Panc1 (cell line): Measurements from ENCODE around the gene MIER3. TPM values are rescaled to one million over a fixed set of nuclear protein-coding genes. Genes with fewer than 3 reads are reported as not detected.

Experiments
- ATAC-seq: fragments of 200-7000 bp; cut with Tn5 transposase; 2 replicates; pipeline ENCODE4 v1.9.1; 2020; ENCODE audit warnings: mild to moderate bottlenecking, moderate library complexity
- BruUV-seq: library from RNA; stranded (reverse); fragments of 400-500 nt; replicated peaks from 2 replicates; lab custom pipeline; 2021; lab: Mats Ljungman, UMichigan
- CTCF ChIA-PET: fragments of 300-600 bp; sonication (Branson Sonifier 250); formaldehyde crosslinking; loops from one replicate; lab custom pipeline; 2022; ENCODE audit warnings: antibody characterized with exemption; lab: Charles Lee
- POLR2A ChIA-PET: fragments of 300-600 bp; sonication (Branson Sonifier 250); formaldehyde crosslinking; loops from one replicate; lab custom pipeline; 2022; ENCODE audit warnings: antibody characterized with exemption; lab: Charles Lee
- DNase-seq: peaks from one replicate; pipeline ENCODE4 v3.0.0-alpha.2; 2010; ENCODE audit warnings: low read depth, low spot score
- H3K27ac ChIP-seq: 2 replicates; pipeline ENCODE4 v1.5.1; 2011; ENCODE audit warnings: mild to moderate bottlenecking, low read length, inconsistent platforms
- H3K27me3 ChIP-seq: fragments of 200-500 bp; sonication (Bioruptor generic); 2 replicates; pipeline ENCODE4 v1.6.0; 2014; ENCODE audit warnings: low read length, inconsistent platforms; ENCODE audit not compliant: control insufficient read depth, insufficient read depth
- H3K36me3 ChIP-seq: fragments of 200-500 bp; sonication (Bioruptor generic); 2 replicates; pipeline ENCODE4 v1.5.1; 2014; ENCODE audit warnings: inconsistent platforms, mild to moderate bottlenecking, low read length, moderate library complexity; ENCODE audit not compliant: control insufficient read depth, insufficient read depth
- H3K4me1 ChIP-seq: 2 replicates; pipeline ENCODE4 v1.5.1; 2011; ENCODE audit warnings: inconsistent platforms, mild to moderate bottlenecking, low read length, moderate library complexity; ENCODE audit not compliant: control insufficient read depth, insufficient read depth
- H3K4me3 ChIP-seq, 2 experiments: 2 replicates each; pipeline ENCODE4 v1.5.1; 2011 to 2012; ENCODE audit warnings: low read depth in 2 of 2, low read length in 2 of 2, mild to moderate bottlenecking in 2 of 2, inconsistent platforms in 1 of 2, moderate library complexity in 1 of 2
- H3K9me3 ChIP-seq: fragments of 200-500 bp; sonication (Bioruptor generic); 2 replicates; pipeline ENCODE4 v1.5.1; 2014; ENCODE audit warnings: low read depth, mild to moderate bottlenecking, inconsistent platforms, low read length, moderate library complexity; ENCODE audit not compliant: control insufficient read depth, insufficient read depth
- POLR2AphosphoS5 ChIP-seq: IDR thresholded peaks from 2 replicates; pipeline ENCODE4 v1.6.1; 2012; ENCODE audit warnings: mild to moderate bottlenecking, low read depth, low read length, moderate library complexity
- REST ChIP-seq, 2 experiments: IDR thresholded peaks; 2 replicates each; pipeline ENCODE4 v1.6.1; 2011 to 2012; ENCODE audit warnings: low read depth in 2 of 2, control low read depth in 1 of 2, low read length in 1 of 2, mild to moderate bottlenecking in 1 of 2, moderate library complexity in 1 of 2; ENCODE audit not compliant: insufficient read depth in 1 of 2
- SIN3A ChIP-seq: IDR thresholded peaks from 2 replicates; pipeline ENCODE4 v1.6.1; 2012; ENCODE audit warnings: low read depth, mild to moderate bottlenecking, low read length, moderate library complexity, borderline replicate concordance; ENCODE audit not compliant: insufficient read depth
- TCF7L2 ChIP-seq: IDR thresholded peaks from 2 replicates; pipeline ENCODE4 v1.6.1; 2011; ENCODE audit warnings: mild to moderate bottlenecking, low read depth, low read length, inconsistent platforms
- in situ Hi-C: cut with HindIII; loops from 2 replicates; pipeline ENCODE4 v1.10.0; 2016; ENCODE audit warnings: low sequenced_read_pairs, low pct_unique_long_range_greater_than_20kb
- intact Hi-C: fragments of 100-400 bp; cut with micrococcal nuclease; formaldehyde crosslinking; loops from one replicate; pipeline ENCODE4 v1.10.0; 2022; ENCODE audit not compliant: unreplicated experiment
- total RNA-seq: library from RNA; stranded (reverse); gene quantifications from one replicate; pipeline ENCODE4 v1.2.1, GENCODE V29; 2021; ENCODE audit not compliant: unreplicated experiment
- TF ChIP-seq, protein P1 (sequence below): fragments of 450-650 bp; IDR thresholded peaks from 2 replicates; pipeline ENCODE4 v1.5.1; 2017; ENCODE audit warnings: mild to moderate bottlenecking

MIER3 gene
- total RNA-seq, 1 experiment from 2014 or later, result 29.7 TPM

GRCh38 chr5:56963246-56963645 lies 11.3 kb upstream of the MIER3 start:
- Histone ChIP-seq H3K36me3 (no peaks in the 10 kb centered on the region), H3K9me3 (no peaks in the 10 kb centered on the region), H3K27ac (no peak overlapping the region), H3K4me3 (no peak overlapping the region), H3K27me3 (peaks cover 18% of the 10 kb centered on the region; the same call in 1 of the 2 replicates), H3K4me1 (peaks cover 2% of the 10 kb centered on the region; the same call in 1 of the 2 replicates)
- DNase-seq (no peak), ATAC-seq (no peak)
- BruUV-seq, result no TSS peak
- TF ChIP-seq SIN3A (no peak), REST (IDR thresholded peaks at IDR 0.05; ENCODE audit: insufficient read depth in 1 of 2, low read depth in 2 of 2, low read length in 1 of 2) (no peak), POLR2AphosphoS5 (no peak), TCF7L2 (no peak)
- TF ChIP-seq, protein P1, sequence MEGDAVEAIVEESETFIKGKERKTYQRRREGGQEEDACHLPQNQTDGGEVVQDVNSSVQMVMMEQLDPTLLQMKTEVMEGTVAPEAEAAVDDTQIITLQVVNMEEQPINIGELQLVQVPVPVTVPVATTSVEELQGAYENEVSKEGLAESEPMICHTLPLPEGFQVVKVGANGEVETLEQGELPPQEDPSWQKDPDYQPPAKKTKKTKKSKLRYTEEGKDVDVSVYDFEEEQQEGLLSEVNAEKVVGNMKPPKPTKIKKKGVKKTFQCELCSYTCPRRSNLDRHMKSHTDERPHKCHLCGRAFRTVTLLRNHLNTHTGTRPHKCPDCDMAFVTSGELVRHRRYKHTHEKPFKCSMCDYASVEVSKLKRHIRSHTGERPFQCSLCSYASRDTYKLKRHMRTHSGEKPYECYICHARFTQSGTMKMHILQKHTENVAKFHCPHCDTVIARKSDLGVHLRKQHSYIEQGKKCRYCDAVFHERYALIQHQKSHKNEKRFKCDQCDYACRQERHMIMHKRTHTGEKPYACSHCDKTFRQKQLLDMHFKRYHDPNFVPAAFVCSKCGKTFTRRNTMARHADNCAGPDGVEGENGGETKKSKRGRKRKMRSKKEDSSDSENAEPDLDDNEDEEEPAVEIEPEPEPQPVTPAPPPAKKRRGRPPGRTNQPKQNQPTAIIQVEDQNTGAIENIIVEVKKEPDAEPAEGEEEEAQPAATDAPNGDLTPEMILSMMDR, result no peak
- ChIA-PET POLR2A (no interaction called here), CTCF (interaction anchor here (0.6 kb wide), 1 partner anchor 22 kb away, joined by 3 read pairs; no protein-coding TSS in a partner anchor)
- in situ Hi-C loops (no loop called here), intact Hi-C loops (no loop called here)

DNA sequence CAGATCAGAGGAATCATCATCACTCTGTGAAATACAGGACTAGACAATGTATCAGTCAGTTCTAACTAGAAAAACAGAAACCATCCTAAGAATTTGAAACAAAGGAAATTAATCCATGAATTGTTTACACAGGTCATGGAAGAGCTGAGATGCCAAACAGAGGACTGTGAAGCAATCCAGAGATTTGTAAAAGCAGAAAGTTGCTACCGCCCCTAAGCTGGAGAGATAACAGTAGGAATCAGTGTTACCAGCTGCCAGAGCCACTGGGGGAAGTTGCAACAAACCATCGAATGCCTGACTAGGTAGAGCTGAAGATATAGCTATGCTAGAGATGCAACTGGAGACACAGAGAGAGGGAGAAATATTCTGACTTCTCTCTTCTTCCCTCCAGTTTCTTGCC lies 10.4 kb upstream of the MIER3 start:
- Histone ChIP-seq H3K4me3 (no peak overlapping the region), H3K4me1 (peaks cover 2% of the 10 kb centered on the region; the same call in 1 of the 2 replicates), H3K9me3 (no peaks in the 10 kb centered on the region), H3K27me3 (peaks cover 17% of the 10 kb centered on the region; the same call in 1 of the 2 replicates), H3K27ac (no peak overlapping the region), H3K36me3 (no peaks in the 10 kb centered on the region)
- in situ Hi-C loops (no loop called here), intact Hi-C loops (no loop called here)
- no TSS peak for BruUV-seq
- TF ChIP-seq POLR2AphosphoS5, result no peak
- TF ChIP-seq, protein P1, result no peak
- TF ChIP-seq SIN3A, result no peak
- no peak for TF ChIP-seq TCF7L2
- CTCF ChIA-PET, result no interaction called here
- POLR2A ChIA-PET, result no interaction called here
- ATAC-seq, result no peak
- DNase-seq, result no peak
